GM21528 (cell line): ENCODE data around the gene TRMT44.
"Not testable (repeated sequence)": the region's sequence is repeated elsewhere in the genome, so short reads cannot be mapped to it uniquely, and the experiment has no call there.

Experiments
- ATAC-seq: cut with Tn5 transposase; IDR thresholded peaks from one replicate; pipeline ENCODE4 v1.9.1; 2021; ENCODE audit warnings: mild to moderate bottlenecking, moderate library complexity; ENCODE audit not compliant: unreplicated experiment, low FRiP score

The TRMT44 gene

GRCh38 chr4:8508740-8509139, 68.2 kb downstream of the TRMT44 start:
- no peak for ATAC-seq

- no peak for ATAC-seq
These were observed 68.9 kb downstream of the TRMT44 start for GRCh38 chr4:8509311-8509950.

- no peak for ATAC-seq
These were observed 69.6 kb downstream of the TRMT44 start for GRCh38 chr4:8510191-8510590.

- no peak for ATAC-seq
These were observed 70.2 kb downstream of the TRMT44 start for GRCh38 chr4:8510611-8511285.

GRCh38 chr4:8512510-8512909, 71.9 kb downstream of the TRMT44 start:
- no peak for ATAC-seq

GRCh38 chr4:8513080-8513479, 72.5 kb downstream of the TRMT44 start:
- ATAC-seq: not testable (repeated sequence)

GRCh38 chr4:8513931-8514330, 73.4 kb downstream of the TRMT44 start:
- ATAC-seq: no peak

- ATAC-seq: no peak
These were observed 73.8 kb downstream of the TRMT44 start for GRCh38 chr4:8514391-8514790.

GRCh38 chr4:8515316-8516060, 74.9 kb downstream of the TRMT44 start:
- ATAC-seq: no peak

GRCh38 chr4:8516061-8516573, 75.5 kb downstream of the TRMT44 start:
- ATAC-seq: no peak

GRCh38 chr4:8516996-8517550, 76.5 kb downstream of the TRMT44 start:
- no peak for ATAC-seq

- no peak for ATAC-seq
These were observed 77.4 kb downstream of the TRMT44 start for GRCh38 chr4:8517946-8518345.

GRCh38 chr4:8522160-8523120, 81.9 kb downstream of the TRMT44 start:
- ATAC-seq: no peak

GRCh38 chr4:8523175-8523574, 82.6 kb downstream of the TRMT44 start:
- no peak for ATAC-seq

GRCh38 chr4:8523766-8524165, 83.2 kb downstream of the TRMT44 start:
- no peak for ATAC-seq

GRCh38 chr4:8524595-8525382, 84.2 kb downstream of the TRMT44 start:
- no peak for ATAC-seq

- ATAC-seq: no peak
These were observed 85.0 kb downstream of the TRMT44 start for GRCh38 chr4:8525383-8526120.
